Esophagus muscularis mucosa (tissue), 4 donors: ENCODE data around the gene SRPRB. TPM values are rescaled to one million over a fixed set of nuclear protein-coding genes. Genes with fewer than 3 reads are reported as not detected.
A peak's percentile ranks its signal among the peaks of the same experiment; 100 is the strongest.

ENCODE experiments used
- DNase-seq: peaks from one replicate; pipeline ENCODE4 v3.0.0-alpha.2; 2017; ENCODE audit errors: extremely low spot score
- H3K27ac ChIP-seq, 4 donors: fragments of 200-600 bp; sonication (generic); replicated peaks in 1 of 4; 1 replicate in 3 of 4; 2 replicates in 1 of 4; pipeline ENCODE4 v1.5.1; 2016 to 2019; ENCODE audit warnings: mild to moderate bottlenecking in 1 of 4
- H3K27me3 ChIP-seq, 4 donors: fragments of 200-600 bp; sonication (generic); one replicate each; pipeline versions ENCODE4 v1.5.1 to v1.6.0; 2016 to 2019
- H3K36me3 ChIP-seq, 4 donors: fragments of 200-600 bp; sonication (generic); one replicate each; pipeline ENCODE4 v1.5.1; 2016 to 2019
- H3K4me1 ChIP-seq, 4 donors: fragments of 200-600 bp; sonication (generic); one replicate each; pipeline ENCODE4 v1.5.1; 2016 to 2019
- H3K4me3 ChIP-seq, 4 donors: fragments of 200-600 bp; sonication (generic); 1 replicate in 2 of 4; 2 replicates in 2 of 4; pipeline ENCODE4 v1.5.1; 2016 to 2019; ENCODE audit warnings: mild to moderate bottlenecking in 4 of 4, moderate library complexity in 1 of 4
- H3K9me3 ChIP-seq, 4 donors: fragments of 200-600 bp; sonication (generic); 1 replicate in 3 of 4; 2 replicates in 1 of 4; pipeline ENCODE4 v1.5.1; 2016 to 2019
- EP300 ChIP-seq: sonication (generic); formaldehyde crosslinking; IDR thresholded peaks from one replicate; pipeline ENCODE4 v1.6.1; 2017; ENCODE audit warnings: antibody characterized with exemption
- POLR2A ChIP-seq: fragments of 450-650 bp; IDR thresholded peaks from one replicate; pipeline ENCODE4 v1.6.1; 2017; ENCODE audit warnings: antibody characterized with exemption, moderate library complexity, mild to moderate bottlenecking, low read depth
- POLR2AphosphoS5 ChIP-seq, 2 donors: sonication (generic); formaldehyde crosslinking; IDR thresholded peaks; one replicate each; pipeline ENCODE4 v1.6.1; 2017; ENCODE audit warnings: antibody characterized with exemption in 2 of 2
- WGBS: methylation state at CpG from one replicate; pipeline ENCODE4 v1.1.5; 2018; 5-methylcytosine and 5-hydroxymethylcytosine counted together
- intact Hi-C: fragments of 100-400 bp; cut with DNase I; formaldehyde crosslinking; loops from one replicate; pipeline ENCODE4 v1.15.1; 2023
- total RNA-seq, 4 donors: library from RNA; depleted of rRNA; stranded (reverse); fragments of >200 nt; gene quantifications; one replicate each; pipeline versions ENCODE4 v1.1.0 to v1.2.1, GENCODE V29; 2016
- TF ChIP-seq, protein P1 (sequence below), 3 experiments: fragments of 200-600 bp in 2 of 3; fragments of 450-650 bp in 1 of 3; sonication (generic) in 2 of 3; IDR thresholded peaks; one replicate each; pipeline ENCODE4 v1.5.1; 2017 to 2019; ENCODE audit warnings: antibody characterized with exemption in 3 of 3, mild to moderate bottlenecking in 2 of 3, moderate library complexity in 1 of 3

The SRPRB gene, protein sequence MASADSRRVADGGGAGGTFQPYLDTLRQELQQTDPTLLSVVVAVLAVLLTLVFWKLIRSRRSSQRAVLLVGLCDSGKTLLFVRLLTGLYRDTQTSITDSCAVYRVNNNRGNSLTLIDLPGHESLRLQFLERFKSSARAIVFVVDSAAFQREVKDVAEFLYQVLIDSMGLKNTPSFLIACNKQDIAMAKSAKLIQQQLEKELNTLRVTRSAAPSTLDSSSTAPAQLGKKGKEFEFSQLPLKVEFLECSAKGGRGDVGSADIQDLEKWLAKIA
- total RNA-seq = 10 to 100 TPM; 11.2 to 28.2 (median 18.5) TPM

DNA sequence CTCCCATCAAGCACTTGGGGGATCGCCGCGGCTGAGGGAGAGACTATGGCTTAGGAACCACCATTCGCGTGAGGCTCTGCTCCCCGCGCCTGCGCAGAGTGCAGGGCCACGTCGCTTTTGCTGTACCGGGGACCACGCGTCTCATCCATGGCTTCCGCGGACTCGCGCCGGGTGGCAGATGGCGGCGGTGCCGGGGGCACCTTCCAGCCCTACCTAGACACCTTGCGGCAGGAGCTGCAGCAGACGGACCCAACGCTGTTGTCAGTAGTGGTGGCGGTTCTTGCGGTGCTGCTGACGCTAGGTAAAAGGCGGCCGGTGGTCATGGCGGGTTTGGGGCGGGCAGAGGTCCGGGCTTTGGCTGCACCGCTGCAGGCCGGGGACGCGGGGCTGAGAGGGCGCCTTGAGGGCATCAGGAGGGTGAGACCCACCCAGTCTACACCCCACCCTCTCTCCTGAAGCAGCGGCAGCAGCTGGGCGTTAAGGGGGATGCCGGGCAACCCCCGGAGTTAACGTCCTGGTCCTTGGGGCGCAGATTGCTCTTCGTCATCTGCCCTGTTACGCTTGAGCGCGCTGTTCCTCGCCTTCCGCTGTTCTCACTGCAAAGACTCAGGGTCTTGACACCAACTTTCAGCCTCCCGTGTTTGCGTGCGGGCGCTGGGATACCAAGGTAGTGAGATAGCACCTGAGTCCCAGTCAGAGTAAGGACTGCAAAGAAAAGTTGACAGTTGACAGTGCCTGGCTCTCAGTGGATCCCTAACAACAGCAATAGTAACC, at the start of gene SRPRB:
Gene SRPRB (plus strand): TSS at position 114 of the 774 bp plus-strand sequence. CDS start 34 bp downstream, at position 148.
- DNase-seq = peak; percentile 97
- no peaks in the 10 kb centered on the region for H3K9me3 ChIP-seq
- H3K4me1 ChIP-seq = peaks cover 6 to 23% (median 13%) of the 10 kb centered on the region in 4 donors
- intact Hi-C loops = loop anchor here (5.0 to 10.0 kb wide), 2 partner anchors 144 to 1081 kb away; partner anchors contain the start of genes NPHP3 and TOPBP1
- H3K27ac ChIP-seq = peak within 1 kb of the TSS; percentile 66 to 88 (median 70)
- WGBS = 2% methylated on average over 10 of the region's 53 CpGs
- H3K36me3 ChIP-seq = peaks cover 0 to 28% (median 16%) of the 10 kb centered on the region in 4 donors
- no peaks in the 10 kb centered on the region for H3K27me3 ChIP-seq
- TF ChIP-seq POLR2AphosphoS5 (IDR thresholded peaks at IDR 0.05) (peak; percentile 81 to 89), EP300 (no peak)
- peak within 1 kb of the TSS; percentile 71 to 92 (median 86) for H3K4me3 ChIP-seq

DNA sequence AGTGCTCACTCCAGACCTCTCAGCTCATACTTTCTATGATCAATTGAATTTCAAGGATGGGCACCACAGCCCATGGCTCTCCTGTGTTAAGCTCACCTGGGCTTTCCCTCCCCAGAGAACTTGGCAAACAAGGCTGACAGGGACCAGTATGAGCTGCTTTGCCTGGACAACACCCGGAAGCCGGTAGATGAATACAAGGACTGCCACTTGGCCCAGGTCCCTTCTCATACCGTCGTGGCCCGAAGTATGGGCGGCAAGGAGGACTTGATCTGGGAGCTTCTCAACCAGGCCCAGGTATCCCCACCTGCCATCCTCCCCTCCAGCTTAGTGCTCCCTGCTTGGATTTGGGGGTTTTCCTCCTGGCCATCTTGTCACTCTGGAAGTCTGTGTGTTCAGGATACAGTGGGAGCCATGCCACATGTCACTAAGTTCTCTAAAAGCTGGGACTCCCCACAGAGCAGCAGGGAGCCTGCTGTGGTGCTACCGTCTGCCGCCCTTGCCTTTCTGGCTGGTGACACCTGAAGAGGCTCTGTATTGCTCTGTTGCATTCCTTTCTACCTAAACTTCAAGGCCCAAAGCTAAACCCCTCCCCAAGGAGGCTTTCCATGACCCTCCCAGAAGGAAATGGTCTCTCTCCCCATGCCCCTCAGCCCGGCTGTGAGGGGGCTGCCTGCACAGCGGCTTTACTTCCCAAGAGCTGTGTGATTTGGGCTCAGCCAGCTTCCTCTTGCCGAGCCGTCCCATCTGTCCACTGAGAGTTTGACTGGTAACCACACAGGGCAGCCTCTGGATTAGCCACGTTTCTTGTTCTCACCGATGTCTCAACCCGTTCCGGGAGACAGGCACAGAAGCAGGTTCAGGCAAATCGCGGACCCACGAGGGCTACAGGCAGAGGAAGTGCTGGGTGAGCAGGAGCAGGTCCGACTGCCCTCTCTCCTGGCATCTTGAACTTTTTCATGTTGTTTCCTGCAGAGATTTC, 48.6 kb upstream of the SRPRB start:
- TF ChIP-seq POLR2A (no peak), POLR2AphosphoS5 (IDR thresholded peaks at IDR 0.05) (no peak)
- TF ChIP-seq, protein P1, sequence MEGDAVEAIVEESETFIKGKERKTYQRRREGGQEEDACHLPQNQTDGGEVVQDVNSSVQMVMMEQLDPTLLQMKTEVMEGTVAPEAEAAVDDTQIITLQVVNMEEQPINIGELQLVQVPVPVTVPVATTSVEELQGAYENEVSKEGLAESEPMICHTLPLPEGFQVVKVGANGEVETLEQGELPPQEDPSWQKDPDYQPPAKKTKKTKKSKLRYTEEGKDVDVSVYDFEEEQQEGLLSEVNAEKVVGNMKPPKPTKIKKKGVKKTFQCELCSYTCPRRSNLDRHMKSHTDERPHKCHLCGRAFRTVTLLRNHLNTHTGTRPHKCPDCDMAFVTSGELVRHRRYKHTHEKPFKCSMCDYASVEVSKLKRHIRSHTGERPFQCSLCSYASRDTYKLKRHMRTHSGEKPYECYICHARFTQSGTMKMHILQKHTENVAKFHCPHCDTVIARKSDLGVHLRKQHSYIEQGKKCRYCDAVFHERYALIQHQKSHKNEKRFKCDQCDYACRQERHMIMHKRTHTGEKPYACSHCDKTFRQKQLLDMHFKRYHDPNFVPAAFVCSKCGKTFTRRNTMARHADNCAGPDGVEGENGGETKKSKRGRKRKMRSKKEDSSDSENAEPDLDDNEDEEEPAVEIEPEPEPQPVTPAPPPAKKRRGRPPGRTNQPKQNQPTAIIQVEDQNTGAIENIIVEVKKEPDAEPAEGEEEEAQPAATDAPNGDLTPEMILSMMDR (IDR thresholded peaks at IDR 0.05) = no peak
- no peak for DNase-seq
- no peaks in the 10 kb centered on the region for H3K4me1 ChIP-seq
- no peaks in the 10 kb centered on the region for H3K9me3 ChIP-seq
- WGBS = 81% methylated on average over 17 of the region's 20 CpGs
- H3K36me3 ChIP-seq = no peaks in the 10 kb centered on the region
- H3K4me3 ChIP-seq = no peak overlapping the region
- no peaks in the 10 kb centered on the region for H3K27me3 ChIP-seq
- intact Hi-C loops = no loop called here
- H3K27ac ChIP-seq = no peak overlapping the region

DNA sequence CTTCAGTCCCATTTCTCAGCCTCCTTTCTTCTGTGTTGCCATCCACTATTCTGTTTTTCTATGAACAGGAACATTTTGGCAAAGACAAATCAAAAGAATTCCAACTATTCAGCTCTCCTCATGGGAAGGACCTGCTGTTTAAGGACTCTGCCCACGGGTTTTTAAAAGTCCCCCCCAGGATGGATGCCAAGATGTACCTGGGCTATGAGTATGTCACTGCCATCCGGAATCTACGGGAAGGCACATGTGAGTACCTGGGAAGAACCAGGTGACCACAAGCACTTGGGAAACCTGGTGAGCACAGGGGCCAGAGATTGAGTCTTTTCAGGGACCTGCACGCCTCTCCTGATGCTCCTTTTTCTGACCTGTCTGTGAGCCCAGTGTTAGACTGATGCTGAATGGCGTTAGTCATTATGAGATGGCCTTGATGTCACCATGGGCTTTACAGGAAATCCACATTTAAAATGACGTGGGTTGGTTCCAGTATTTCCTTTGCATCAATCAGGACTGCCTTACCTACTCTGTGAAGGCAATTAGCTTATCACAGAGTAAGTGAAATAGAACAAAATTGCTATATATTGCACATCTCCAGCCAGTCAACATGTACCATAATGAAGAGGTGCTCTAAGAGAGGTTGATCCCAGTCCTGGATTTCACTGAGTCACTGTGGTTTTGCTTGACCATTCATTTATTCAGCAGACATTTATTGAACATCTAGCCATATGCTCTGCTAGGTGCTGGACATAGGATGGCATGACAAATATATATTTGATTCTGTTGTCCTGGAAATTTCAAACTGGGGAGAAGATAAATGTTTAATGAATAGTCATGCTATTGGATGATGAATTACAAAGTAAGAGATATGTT, 47.7 kb upstream of the SRPRB start:
- intact Hi-C loops = no loop called here
- no peaks in the 10 kb centered on the region for H3K9me3 ChIP-seq
- DNase-seq = no peak
- TF ChIP-seq POLR2AphosphoS5 (IDR thresholded peaks at IDR 0.05) = no peak
- TF ChIP-seq, protein P1 (IDR thresholded peaks at IDR 0.05) = no peak
- no peak for TF ChIP-seq EP300
- TF ChIP-seq POLR2A = no peak
- no peaks in the 10 kb centered on the region for H3K36me3 ChIP-seq
- no peaks in the 10 kb centered on the region for H3K4me1 ChIP-seq
- 90% methylated on average over 6 of the region's 6 CpGs for WGBS
- no peaks in the 10 kb centered on the region for H3K27me3 ChIP-seq
- no peak overlapping the region for H3K4me3 ChIP-seq
- no peak overlapping the region for H3K27ac ChIP-seq

DNA sequence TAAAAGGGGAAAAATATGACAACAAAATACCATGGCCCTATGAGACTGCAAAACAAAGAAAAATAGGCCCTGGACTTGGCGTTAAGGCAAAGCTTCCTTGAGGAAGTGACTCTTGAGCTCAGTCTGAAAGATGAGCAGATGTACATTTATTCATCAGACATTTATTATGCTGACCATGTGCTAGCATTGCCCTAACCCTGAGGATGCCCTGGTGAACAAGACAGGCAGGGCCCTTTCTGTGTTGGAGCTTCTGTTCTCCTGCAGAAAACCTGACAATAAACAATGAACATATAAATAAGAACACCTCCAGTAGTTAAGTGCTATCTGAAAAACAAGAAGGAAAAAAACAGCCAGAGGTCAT, 47.1 kb upstream of the SRPRB start:
- Histone ChIP-seq H3K36me3 (no peaks in the 10 kb centered on the region), H3K4me3 (no peak overlapping the region), H3K9me3 (no peaks in the 10 kb centered on the region), H3K4me1 (no peaks in the 10 kb centered on the region), H3K27me3 (no peaks in the 10 kb centered on the region), H3K27ac (no peak overlapping the region)
- no peak for DNase-seq
- intact Hi-C loops = no loop called here
- TF ChIP-seq EP300 (no peak), POLR2AphosphoS5 (IDR thresholded peaks at IDR 0.05) (no peak), POLR2A (no peak)
- TF ChIP-seq, protein P1 (IDR thresholded peaks at IDR 0.05) = no peak
- WGBS = 80% methylated on average over 1 of the region's 1 CpG
